Renal cortical epithelial cell (primary cell): ENCODE results near the gene RNF224. TPM values are rescaled to one million over a fixed set of nuclear protein-coding genes. Genes with fewer than 3 reads are reported as not detected.
A peak's percentile ranks its signal among the peaks of the same experiment; 100 is the strongest.

Source experiments
- DNase-seq: peaks from one replicate; pipeline ENCODE4 v3.0.0-alpha.2; 2011; ENCODE audit warnings: low read depth
- total RNA-seq: library from RNA; depleted of rRNA; stranded (reverse); fragments of >200 nt; gene quantifications from 2 replicates; pipeline ENCODE4 v1.2.3, GENCODE V29; 2014

Gene RNF224
- total RNA-seq, 1 donor from 2014 or later: 0.15 TPM

DNA sequence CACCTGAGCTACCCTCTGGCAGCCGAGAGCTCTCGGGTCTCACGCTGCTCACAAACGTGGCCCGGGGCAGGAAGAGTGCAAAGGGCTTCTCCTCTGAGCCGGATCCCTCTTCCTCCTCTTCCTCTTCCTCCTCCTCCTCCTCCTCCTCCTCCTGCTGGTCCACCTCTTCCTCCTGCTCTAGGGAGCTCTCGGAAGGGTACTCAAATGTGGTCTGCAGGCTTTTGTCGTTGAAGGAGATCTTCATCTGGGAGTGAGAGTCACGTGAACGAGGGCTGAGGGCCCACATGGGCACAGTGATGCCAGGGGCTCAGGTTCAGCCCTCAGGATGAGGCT, 34.9 kb upstream of the RNF224 start:
- no peak for DNase-seq

GRCh38 chr9:137192859-137193258, 34.4 kb upstream of the RNF224 start:
- no peak for DNase-seq

GRCh38 chr9:137193771-137194170, 33.5 kb upstream of the RNF224 start:
- DNase-seq: no peak

DNA sequence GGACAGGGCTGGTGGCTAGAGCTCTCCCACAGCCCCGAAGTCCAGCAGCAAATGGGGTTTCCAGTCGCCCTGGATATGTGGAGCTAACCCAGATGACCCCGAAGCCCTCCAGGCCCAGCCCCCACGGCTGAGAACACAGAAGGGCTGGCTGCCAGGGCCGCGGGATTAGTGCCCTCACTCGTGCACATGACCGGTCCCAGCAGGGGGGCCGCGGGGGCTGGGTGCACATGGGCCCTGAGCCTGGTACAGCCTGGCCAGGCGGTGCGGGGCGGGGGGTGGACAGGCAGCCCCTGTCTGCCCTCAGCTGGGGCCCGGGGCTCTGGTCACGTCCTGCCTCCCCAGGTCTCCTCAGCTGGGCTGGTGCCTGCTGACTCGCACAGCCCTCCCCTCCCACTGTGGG, 32.9 kb upstream of the RNF224 start:
- DNase-seq: no peak

DNA sequence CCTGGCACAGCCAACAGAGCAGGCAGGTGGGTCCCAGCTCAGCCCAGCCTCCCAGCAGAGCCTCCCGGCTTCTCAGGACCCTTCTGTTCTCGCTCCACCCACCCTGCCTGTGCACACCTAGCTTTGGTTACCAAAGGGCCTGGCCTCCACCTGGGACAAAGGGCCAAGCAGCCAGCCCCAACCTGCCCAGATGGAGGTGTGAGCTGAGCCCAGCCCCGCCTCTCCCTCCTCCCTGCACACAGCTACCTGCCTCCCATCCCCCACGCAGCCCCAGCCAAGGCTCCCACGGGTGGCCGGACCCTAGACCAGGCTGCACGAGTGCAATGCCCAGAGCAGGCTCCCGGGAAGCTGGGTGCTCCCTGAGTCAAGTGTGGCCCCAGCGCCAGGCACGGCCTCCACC, 32.4 kb upstream of the RNF224 start:
- no peak for DNase-seq

GRCh38 chr9:137195525-137196220, 31.6 kb upstream of the RNF224 start:
- DNase-seq: no peak

DNA sequence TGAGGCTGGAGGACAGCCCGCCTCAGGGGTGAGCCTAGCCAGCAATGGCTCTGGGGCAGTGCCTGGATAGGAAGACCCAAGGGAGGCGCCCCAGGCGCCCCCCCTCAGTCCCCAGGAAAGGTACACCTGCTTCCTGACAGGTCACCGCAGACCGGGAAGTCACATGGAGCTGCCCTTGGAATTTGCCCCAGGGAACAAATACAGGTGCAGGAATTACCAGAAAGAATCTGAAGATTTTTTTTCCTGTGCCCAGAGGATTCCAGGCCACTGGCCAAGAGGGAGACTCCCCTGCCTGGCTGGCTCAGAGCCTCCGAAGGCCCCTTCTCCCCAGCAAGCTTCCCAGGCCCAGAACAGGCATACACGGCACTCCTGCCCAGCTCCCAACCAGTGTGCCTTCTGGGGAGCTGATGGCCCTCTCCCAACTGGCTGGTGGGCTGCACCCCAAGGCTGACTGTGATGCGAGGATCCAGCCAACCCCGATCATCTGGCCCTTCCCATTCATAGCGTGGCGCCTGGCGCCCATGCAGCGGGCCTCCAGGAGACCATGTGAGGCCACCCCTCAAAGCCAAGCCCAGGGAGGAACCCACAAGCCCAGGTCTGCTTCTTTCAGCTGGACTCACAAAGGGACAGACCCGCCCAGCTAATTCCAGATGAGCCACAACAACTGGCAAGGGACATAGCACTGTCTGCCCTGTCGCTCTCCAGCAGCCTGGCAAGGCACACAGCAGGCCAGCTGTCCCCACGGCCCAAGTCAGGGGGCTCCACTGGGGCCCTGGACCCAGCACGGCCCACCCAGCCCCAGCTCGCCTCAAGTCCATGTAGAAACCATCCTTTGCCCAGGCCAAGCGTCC, 29.0 kb upstream of the RNF224 start:
- peak; percentile 68 for DNase-seq

GRCh38 chr9:137198902-137199283, 28.4 kb upstream of the RNF224 start:
- DNase-seq: no peak

- no peak for DNase-seq
Observed at GRCh38 chr9:137199411-137200121, 27.7 kb upstream of the RNF224 start.

DNA sequence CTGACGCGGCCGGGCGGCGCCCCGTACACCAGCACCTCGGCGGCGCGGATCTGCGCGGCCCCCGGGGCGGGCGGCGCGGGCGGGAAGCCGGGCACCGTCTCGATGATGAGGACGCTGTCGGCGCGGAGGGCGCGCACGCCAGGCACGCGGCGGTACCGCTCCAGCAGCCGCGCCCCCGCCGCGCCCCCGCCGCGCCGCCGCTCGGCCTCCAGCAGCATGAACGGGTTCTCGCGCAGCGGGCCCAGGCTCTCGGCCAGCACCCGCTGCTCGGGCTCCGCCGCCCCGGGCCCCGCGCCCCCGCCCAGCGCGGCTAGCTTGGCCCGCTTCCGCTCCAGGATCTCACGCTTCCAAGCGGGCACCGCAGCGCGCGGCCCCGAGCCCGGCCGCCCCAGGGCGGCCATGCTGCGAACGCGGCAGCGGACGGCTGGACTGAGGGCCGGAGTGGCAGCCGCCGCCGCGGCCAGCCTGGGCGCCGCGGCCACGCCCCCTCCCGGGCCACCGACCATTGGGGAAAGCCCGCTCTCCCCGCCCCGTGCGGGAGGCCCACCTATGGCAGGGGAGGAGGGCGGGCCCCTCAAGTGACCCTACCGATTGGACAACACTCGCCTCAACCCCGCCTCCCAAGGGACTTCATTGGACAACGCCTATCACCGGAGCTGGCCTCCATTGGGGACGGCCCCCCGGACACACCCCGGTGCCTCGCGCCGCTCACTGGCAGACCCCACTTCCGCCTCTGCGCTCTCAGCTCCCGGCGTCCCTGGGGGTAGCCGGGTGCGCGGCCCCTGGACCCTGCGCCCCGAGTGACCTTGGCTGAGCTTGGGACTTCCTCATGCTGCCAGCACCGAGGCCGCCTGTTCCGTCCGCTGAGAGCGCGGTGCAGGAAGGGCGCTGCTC, 26.7 kb upstream of the RNF224 start, which contains the start of gene TPRN:
TSS of gene TPRN (minus strand) at position 431 of the 894 bp plus-strand sequence. CDS start at position 401, 30 bp downstream.
- DNase-seq: peak; percentile 95

- no peak for DNase-seq
Observed at GRCh38 chr9:137201205-137201868, 26.0 kb upstream of the RNF224 start.

DNA sequence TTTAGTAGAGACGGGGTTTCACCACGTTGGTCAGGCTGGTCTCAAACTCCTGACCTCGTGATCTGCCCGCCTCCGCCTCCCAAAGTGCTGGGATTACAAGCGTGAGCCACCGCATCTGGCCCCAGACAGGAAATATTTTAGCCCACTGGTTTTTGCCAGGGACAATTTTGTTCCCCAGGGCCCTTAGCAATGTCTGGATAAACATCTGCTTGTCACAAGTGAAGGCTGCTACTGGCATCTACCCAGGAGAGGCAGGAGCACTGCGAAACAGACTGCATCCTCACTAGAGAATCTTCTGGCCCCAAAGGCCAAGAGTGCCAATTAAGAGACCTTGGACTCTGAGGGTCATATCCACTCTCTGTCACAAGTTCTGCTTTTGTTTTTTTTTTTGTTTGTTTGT, 24.3 kb upstream of the RNF224 start:
- DNase-seq: no peak

DNA sequence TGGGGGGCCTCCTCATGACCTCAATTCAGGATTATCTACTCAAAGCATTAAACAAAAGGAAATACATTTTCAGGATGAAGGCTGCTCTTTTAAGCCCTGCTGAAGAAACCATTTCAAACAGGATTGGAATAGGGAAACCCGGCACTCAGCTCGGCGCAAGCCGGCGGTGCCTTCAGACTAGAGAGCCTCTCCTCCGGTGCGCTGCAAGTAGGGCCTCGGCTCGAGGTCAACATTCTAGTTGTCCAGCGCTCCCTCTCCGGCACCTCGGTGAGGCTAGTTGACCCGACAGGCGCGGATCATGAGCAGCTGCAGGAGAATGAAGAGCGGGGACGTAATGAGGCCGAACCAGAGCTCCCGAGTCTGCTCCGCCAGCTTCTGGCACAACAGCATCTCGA, 22.6 kb upstream of the RNF224 start:
- DNase-seq: no peak

DNA sequence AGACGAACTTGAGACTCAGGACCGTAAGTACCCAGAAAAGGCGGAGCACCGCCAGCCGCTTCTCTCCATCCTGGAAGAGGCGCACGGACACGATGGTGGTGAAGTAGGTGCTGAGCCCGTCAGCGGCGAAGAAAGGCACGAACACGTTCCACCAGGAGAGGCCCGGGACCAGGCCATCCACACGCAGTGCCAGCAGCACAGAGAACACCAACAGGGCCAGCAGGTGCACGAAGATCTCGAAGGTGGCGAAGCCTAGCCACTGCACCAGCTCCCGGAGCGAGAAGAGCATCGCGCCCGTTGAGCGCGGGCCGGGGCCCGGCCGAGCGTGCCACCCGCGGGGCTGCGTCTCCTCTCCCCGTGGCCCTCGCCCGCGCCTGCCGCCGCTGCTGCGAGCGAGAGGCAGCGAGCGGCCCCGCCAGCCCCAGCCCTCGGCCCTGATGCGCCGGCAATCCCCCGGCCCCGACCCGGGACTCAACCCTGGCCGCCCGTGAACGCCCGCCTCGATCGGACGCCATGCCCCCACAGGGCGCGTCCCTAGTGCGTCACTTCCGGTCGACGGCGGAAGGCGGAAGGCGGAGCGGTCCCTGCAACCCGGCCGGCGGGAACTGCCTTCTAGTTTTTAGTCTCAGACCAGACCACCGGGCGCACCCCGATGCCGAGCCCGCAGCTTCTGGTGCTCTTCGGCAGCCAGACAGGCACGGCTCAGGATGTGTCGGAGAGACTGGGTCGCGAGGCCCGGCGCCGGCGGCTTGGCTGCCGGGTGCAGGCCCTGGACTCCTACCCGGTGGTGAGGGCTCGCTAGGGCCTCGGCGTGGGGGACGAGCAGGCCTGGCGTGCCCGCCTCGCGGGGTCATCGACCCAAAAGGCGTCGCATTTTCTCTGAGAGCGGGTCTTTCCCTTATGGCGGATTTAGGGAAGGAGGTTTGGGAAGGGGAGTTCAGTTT, 21.9 kb upstream of the RNF224 start, which contains the start of the genes NDOR1 and TMEM203:
TSS of gene NDOR1 (plus strand) at position 575 of the 944 bp plus-strand sequence. CDS start at position 653, 78 bp downstream.
TSS of gene TMEM203 (minus strand) at position 523 of the 944 bp plus-strand sequence. CDS start at position 289, 234 bp downstream.
- peak; percentile 37 for DNase-seq

- no peak for DNase-seq
Observed at GRCh38 chr9:137206602-137207001, 20.7 kb upstream of the RNF224 start.

DNA sequence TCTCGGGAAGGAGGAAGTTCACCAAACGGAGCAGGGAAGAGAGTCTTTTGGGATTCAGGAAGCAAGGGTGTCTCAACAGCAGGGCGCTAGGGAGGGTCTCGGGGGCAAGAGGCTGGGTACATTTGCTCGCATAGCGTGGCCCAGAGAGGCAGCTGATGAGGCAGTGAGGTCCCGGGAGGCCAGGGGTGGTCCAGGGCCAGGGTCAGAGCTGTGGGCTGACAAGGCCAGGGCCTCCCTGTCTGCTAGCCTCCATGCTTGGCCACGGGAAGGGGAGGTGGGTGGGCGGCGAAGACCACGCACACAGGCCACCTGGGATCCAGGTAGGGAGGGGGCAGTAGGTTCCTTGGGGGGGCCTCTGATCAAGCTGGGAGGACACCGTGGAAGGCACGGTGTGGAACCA, 15.8 kb upstream of the RNF224 start:
- DNase-seq: no peak

GRCh38 chr9:137212520-137212919, 14.8 kb upstream of the RNF224 start:
- DNase-seq: no peak

DNA sequence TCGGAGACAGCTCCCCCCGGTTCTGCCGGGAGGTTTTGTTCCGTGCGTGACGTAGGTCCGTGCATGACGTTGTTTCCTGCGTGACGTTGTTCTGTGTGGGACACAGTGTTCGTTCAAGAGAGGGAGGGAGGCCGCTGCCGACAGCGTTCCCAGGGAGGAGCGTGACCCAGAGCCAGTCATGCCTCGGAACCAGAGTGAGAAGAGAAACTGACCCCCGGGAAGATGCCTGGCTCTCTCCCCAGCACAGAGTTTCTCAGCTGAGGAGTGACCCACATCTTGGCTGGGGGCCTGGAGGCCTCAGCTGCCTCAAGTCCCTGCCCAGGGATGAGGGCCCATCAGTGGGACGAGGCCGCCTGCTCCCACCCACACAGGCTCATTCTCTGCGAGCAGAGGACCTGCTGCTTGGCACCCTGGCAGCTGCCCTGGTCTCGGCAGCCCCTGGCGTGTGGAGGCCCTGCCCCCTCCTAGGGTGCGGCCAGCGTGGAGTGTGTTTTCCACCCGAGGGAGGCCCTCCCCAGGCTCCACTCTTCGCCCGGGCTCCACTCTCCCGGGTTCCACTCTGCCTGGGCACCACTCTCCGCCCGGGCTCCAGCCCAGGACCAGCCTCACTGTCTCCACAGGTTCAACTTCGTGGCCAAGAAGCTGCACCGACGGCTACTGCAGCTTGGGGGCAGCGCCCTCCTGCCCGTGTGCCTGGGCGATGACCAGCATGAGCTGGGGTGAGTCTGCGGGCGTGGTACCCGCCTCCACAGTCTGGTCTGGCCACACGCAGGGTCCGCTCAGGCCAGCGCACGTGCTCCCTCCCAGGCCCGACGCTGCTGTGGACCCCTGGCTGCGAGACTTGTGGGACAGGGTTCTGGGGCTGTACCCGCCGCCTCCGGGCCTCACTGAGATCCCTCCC, 13.9 kb upstream of the RNF224 start:
- no peak for DNase-seq

GRCh38 chr9:137214620-137215019, 12.7 kb upstream of the RNF224 start:
- DNase-seq: no peak
